ENCODE measurements around the gene ANO2.

The ANO2 gene

GRCh38 chr12:5941907-5942306, 3.2 kb downstream of the ANO2 start:
- no peak overlapping the region for H2BK5ac ChIP-seq (ENCODE audit: low read depth, low read length, poor library complexity, severe bottlenecking)
- H4K91ac ChIP-seq (ENCODE audit: low read length), result no peak overlapping the region
- H3K4me3 ChIP-seq (ENCODE audit: insufficient read depth in 1 of 2, low read depth in 1 of 2, low read length in 2 of 2), result no peak overlapping the region
- H3K79me1 ChIP-seq (replicated peaks; ENCODE audit: low read length, poor library complexity, severe bottlenecking), result no peaks in the 10 kb centered on the region
- no peak overlapping the region for H3K14ac ChIP-seq (ENCODE audit: low read length in 2 of 2)
- H3K4ac ChIP-seq (ENCODE audit: low read depth in 1 of 2, low read length in 2 of 2), result no peak overlapping the region
- no peak overlapping the region for H4K8ac ChIP-seq (ENCODE audit: low read length)
- no peak overlapping the region for H2BK120ac ChIP-seq (ENCODE audit: low read depth, low read length)
- H3K4me2 ChIP-seq (ENCODE audit: low read length, poor library complexity, severe bottlenecking), result no peak overlapping the region
- no peak overlapping the region for H2AK5ac ChIP-seq (ENCODE audit: low read length, severe bottlenecking)
- H3K18ac ChIP-seq (ENCODE audit: low read depth in 1 of 2, low read length in 2 of 2), result no peak overlapping the region
- no peak overlapping the region for H2BK15ac ChIP-seq (ENCODE audit: low read depth, poor library complexity, severe bottlenecking)
- no peaks in the 10 kb centered on the region for H3K36me3 ChIP-seq (ENCODE audit: control insufficient read depth in 1 of 2, insufficient read depth in 2 of 2, low read depth in 1 of 2, low read length in 2 of 2)
- DNase-seq, result no peak
- WGBS, result 85% methylated on average over 3 of the region's 3 CpGs
- no peak overlapping the region for H2AFZ ChIP-seq (ENCODE audit: low read depth, low read length)
- H3K4me1 ChIP-seq (ENCODE audit: control insufficient read depth, insufficient read depth, low read depth, low read length), result peaks cover 6% of the 10 kb centered on the region
- H3K9ac ChIP-seq (ENCODE audit: low read length), result no peak overlapping the region
- no peak overlapping the region for H3K27ac ChIP-seq (ENCODE audit: low read length, poor library complexity, severe bottlenecking)
- H3K23ac ChIP-seq (ENCODE audit: low read length in 2 of 2), result no peak overlapping the region
- no peak overlapping the region for H2BK12ac ChIP-seq (ENCODE audit: low read length in 2 of 2)
- H3K9me3 ChIP-seq (ENCODE audit: control insufficient read depth, low read length), result no peaks in the 10 kb centered on the region
- H3K27me3 ChIP-seq (ENCODE audit: control insufficient read depth in 1 of 2, insufficient read depth in 1 of 2, low read length in 2 of 2), result peaks cover 46 to 47% of the 10 kb centered on the region in 2 experiments

DNA sequence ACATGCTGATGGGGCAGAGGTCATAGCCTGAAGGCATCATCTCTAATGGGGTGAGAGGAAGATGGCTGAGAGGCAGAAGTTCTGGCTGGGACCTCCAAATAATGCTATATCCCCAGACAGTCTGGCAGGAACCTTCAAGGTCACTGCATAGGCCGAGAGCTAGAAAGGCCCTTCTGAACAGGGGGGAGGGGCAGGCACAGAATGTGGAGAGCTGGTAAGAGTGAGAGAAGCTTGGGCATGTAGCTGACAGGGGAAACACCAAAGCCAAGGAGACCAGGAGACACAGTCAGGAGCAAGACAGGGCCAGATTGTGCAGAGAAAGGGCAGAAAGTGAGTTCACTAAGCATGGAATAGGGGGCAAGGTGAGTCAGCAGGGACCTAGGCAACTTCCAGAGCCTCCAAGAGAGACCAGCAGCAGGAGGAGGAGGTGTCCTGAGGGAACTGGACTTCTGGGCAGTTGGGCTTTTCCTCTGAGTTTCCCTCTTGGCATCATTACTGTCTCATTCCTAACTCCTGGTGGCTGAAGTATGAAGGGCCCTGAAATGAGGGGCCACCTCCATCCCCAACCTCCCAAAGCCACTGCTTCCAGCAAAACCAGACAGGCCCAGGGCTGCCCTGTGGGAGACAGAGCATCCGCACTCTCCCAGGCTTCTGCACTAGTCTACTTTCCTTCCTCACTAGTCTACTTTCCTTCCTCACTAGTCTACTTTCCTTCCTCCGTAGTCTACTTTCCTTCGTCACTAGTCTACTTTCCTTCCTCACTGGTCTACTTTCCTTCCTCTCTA, 17.1 kb downstream of the ANO2 start:
- Histone ChIP-seq H3K23ac (ENCODE audit: low read length in 2 of 2) (no peak overlapping the region), H3K27me3 (ENCODE audit: control insufficient read depth in 1 of 2, insufficient read depth in 1 of 2, low read length in 2 of 2) (peaks cover 12 to 26% of the 10 kb centered on the region in 2 experiments), H2BK12ac (ENCODE audit: low read length in 2 of 2) (no peak overlapping the region), H4K8ac (ENCODE audit: low read length) (no peak overlapping the region), H3K27ac (ENCODE audit: low read length, poor library complexity, severe bottlenecking) (no peak overlapping the region), H3K4me3 (ENCODE audit: insufficient read depth in 1 of 2, low read depth in 1 of 2, low read length in 2 of 2) (no peak overlapping the region), H3K9ac (ENCODE audit: low read length) (no peak overlapping the region), H2BK120ac (ENCODE audit: low read depth, low read length) (no peak overlapping the region), H2BK5ac (ENCODE audit: low read depth, low read length, poor library complexity, severe bottlenecking) (no peak overlapping the region), H4K91ac (ENCODE audit: low read length) (no peak overlapping the region), H3K4ac (ENCODE audit: low read depth in 1 of 2, low read length in 2 of 2) (no peak overlapping the region), H3K36me3 (ENCODE audit: control insufficient read depth in 1 of 2, insufficient read depth in 2 of 2, low read depth in 1 of 2, low read length in 2 of 2) (no peaks in the 10 kb centered on the region), H3K4me1 (ENCODE audit: control insufficient read depth, insufficient read depth, low read depth, low read length) (peaks cover 2% of the 10 kb centered on the region), H3K79me1 (replicated peaks; ENCODE audit: low read length, poor library complexity, severe bottlenecking) (no peaks in the 10 kb centered on the region), H3K18ac (ENCODE audit: low read depth in 1 of 2, low read length in 2 of 2) (no peak overlapping the region), H2AK5ac (ENCODE audit: low read length, severe bottlenecking) (no peak overlapping the region), H3K9me3 (ENCODE audit: control insufficient read depth, low read length) (no peaks in the 10 kb centered on the region), H3K4me2 (ENCODE audit: low read length, poor library complexity, severe bottlenecking) (no peak overlapping the region), H2AFZ (ENCODE audit: low read depth, low read length) (no peak overlapping the region), H3K14ac (ENCODE audit: low read length in 2 of 2) (no peak overlapping the region), H2BK15ac (ENCODE audit: low read depth, poor library complexity, severe bottlenecking) (no peak overlapping the region)
- no peak for DNase-seq
- 82% methylated on average over 3 of the region's 4 CpGs for WGBS

DNA sequence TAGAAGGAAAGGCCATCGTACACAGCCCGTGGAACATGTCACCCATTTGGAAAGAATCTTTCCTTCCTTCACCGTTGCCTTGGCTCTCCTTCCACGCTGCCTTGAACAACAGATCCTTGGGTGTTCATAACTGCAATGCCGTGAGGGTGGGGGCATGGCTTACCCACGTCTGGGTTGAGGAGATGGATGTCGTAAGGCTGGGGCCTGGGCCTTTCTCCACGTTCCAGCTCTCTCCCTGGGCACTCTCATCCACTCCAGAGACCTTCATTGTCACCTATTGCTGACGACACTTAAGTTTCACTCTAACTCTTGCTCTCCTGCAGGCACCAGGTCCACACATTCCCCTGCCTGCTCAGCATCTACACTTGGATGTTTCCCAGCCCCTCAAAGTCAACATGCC, 19.4 kb downstream of the ANO2 start:
- Histone ChIP-seq H2BK5ac (ENCODE audit: low read depth, low read length, poor library complexity, severe bottlenecking) (no peak overlapping the region), H4K8ac (ENCODE audit: low read length) (no peak overlapping the region), H2BK15ac (ENCODE audit: low read depth, poor library complexity, severe bottlenecking) (no peak overlapping the region), H3K36me3 (ENCODE audit: control insufficient read depth in 1 of 2, insufficient read depth in 2 of 2, low read depth in 1 of 2, low read length in 2 of 2) (no peaks in the 10 kb centered on the region), H3K4me3 (ENCODE audit: insufficient read depth in 1 of 2, low read depth in 1 of 2, low read length in 2 of 2) (no peak overlapping the region), H3K4me2 (ENCODE audit: low read length, poor library complexity, severe bottlenecking) (no peak overlapping the region), H3K79me1 (replicated peaks; ENCODE audit: low read length, poor library complexity, severe bottlenecking) (no peaks in the 10 kb centered on the region), H3K4me1 (ENCODE audit: control insufficient read depth, insufficient read depth, low read depth, low read length) (peaks cover 2% of the 10 kb centered on the region), H4K91ac (ENCODE audit: low read length) (no peak overlapping the region), H3K9ac (ENCODE audit: low read length) (no peak overlapping the region), H3K18ac (ENCODE audit: low read depth in 1 of 2, low read length in 2 of 2) (no peak overlapping the region), H3K27me3 (ENCODE audit: control insufficient read depth in 1 of 2, insufficient read depth in 1 of 2, low read length in 2 of 2) (peaks cover 12 to 23% of the 10 kb centered on the region in 2 experiments), H3K14ac (ENCODE audit: low read length in 2 of 2) (no peak overlapping the region), H2BK12ac (ENCODE audit: low read length in 2 of 2) (no peak overlapping the region), H3K4ac (ENCODE audit: low read depth in 1 of 2, low read length in 2 of 2) (no peak overlapping the region), H3K23ac (ENCODE audit: low read length in 2 of 2) (no peak overlapping the region), H3K27ac (ENCODE audit: low read length, poor library complexity, severe bottlenecking) (no peak overlapping the region), H3K9me3 (ENCODE audit: control insufficient read depth, low read length) (no peaks in the 10 kb centered on the region), H2BK120ac (ENCODE audit: low read depth, low read length) (no peak overlapping the region), H2AFZ (ENCODE audit: low read depth, low read length) (no peak overlapping the region), H2AK5ac (ENCODE audit: low read length, severe bottlenecking) (no peak overlapping the region)
- 73% methylated on average over 9 of the region's 9 CpGs for WGBS
- DNase-seq, result no peak

- no peaks in the 10 kb centered on the region for H3K9me3 ChIP-seq (ENCODE audit: control insufficient read depth, low read length)
- DNase-seq, result no peak
- H3K9ac ChIP-seq (ENCODE audit: low read length), result no peak overlapping the region
- H2BK12ac ChIP-seq (ENCODE audit: low read length in 2 of 2), result no peak overlapping the region
- WGBS, result 69% methylated on average over 7 of the region's 7 CpGs
- no peak overlapping the region for H2AFZ ChIP-seq (ENCODE audit: low read depth, low read length)
- no peaks in the 10 kb centered on the region for H3K36me3 ChIP-seq (ENCODE audit: control insufficient read depth in 1 of 2, insufficient read depth in 2 of 2, low read depth in 1 of 2, low read length in 2 of 2)
- H3K4me1 ChIP-seq (ENCODE audit: control insufficient read depth, insufficient read depth, low read depth, low read length), result peaks cover 2% of the 10 kb centered on the region
- H3K14ac ChIP-seq (ENCODE audit: low read length in 2 of 2), result no peak overlapping the region
- no peak overlapping the region for H2AK5ac ChIP-seq (ENCODE audit: low read length, severe bottlenecking)
- no peak overlapping the region for H3K18ac ChIP-seq (ENCODE audit: low read depth in 1 of 2, low read length in 2 of 2)
- H2BK5ac ChIP-seq (ENCODE audit: low read depth, low read length, poor library complexity, severe bottlenecking), result no peak overlapping the region
- no peak overlapping the region for H3K4me3 ChIP-seq (ENCODE audit: insufficient read depth in 1 of 2, low read depth in 1 of 2, low read length in 2 of 2)
- H4K91ac ChIP-seq (ENCODE audit: low read length), result no peak overlapping the region
- H3K27ac ChIP-seq (ENCODE audit: low read length, poor library complexity, severe bottlenecking), result no peak overlapping the region
- peaks cover 12 to 23% of the 10 kb centered on the region in 2 experiments for H3K27me3 ChIP-seq (ENCODE audit: control insufficient read depth in 1 of 2, insufficient read depth in 1 of 2, low read length in 2 of 2)
- no peak overlapping the region for H3K4ac ChIP-seq (ENCODE audit: low read depth in 1 of 2, low read length in 2 of 2)
- no peaks in the 10 kb centered on the region for H3K79me1 ChIP-seq (replicated peaks; ENCODE audit: low read length, poor library complexity, severe bottlenecking)
- no peak overlapping the region for H3K23ac ChIP-seq (ENCODE audit: low read length in 2 of 2)
- no peak overlapping the region for H3K4me2 ChIP-seq (ENCODE audit: low read length, poor library complexity, severe bottlenecking)
- no peak overlapping the region for H2BK120ac ChIP-seq (ENCODE audit: low read depth, low read length)
- no peak overlapping the region for H4K8ac ChIP-seq (ENCODE audit: low read length)
- H2BK15ac ChIP-seq (ENCODE audit: low read depth, poor library complexity, severe bottlenecking), result no peak overlapping the region
Measured at GRCh38 chr12:5924342-5924741, 20.7 kb downstream of the ANO2 start.

Data from mesenchymal stem cell (in vitro differentiated cells and primary cell).